Ovary (tissue), 3 donors: ENCODE data around the gene KLF13.

Experiments used
- CTCF ChIP-seq, 3 donors: fragments of 450-650 bp in 2 of 3; fragments of 200-600 bp in 1 of 3; IDR thresholded peaks; one replicate each; pipeline versions ENCODE4 v1.5.1 to v1.8.0; 2016 to 2022; ENCODE audit warnings: antibody characterized with exemption in 3 of 3, mild to moderate bottlenecking in 1 of 3
- POLR2A ChIP-seq: fragments of 450-650 bp; IDR thresholded peaks from one replicate; pipeline ENCODE4 v1.6.1; 2017; ENCODE audit warnings: antibody characterized with exemption, mild to moderate bottlenecking, moderate library complexity
- donor health status: DM: no; HTN: no; CAD: no.

GRCh38 chr15:31285772-31286261 lies 40.8 kb upstream of the KLF13 start:
- TF ChIP-seq CTCF (IDR thresholded peaks at IDR 0.05) (no peak), POLR2A (no peak)
